C4-2B (cell line): ENCODE results near the gene WFIKKN1.

Experiments
- H3K27ac ChIP-seq: fragments of 450-650 bp; 2 replicates; pipeline ENCODE4 v1.5.1; 2017
- ZFX ChIP-seq: fragments of 450-650 bp; IDR thresholded peaks from 2 replicates; pipeline ENCODE4 v1.6.1; 2017
- TF ChIP-seq, protein P1 (sequence below): fragments of 450-650 bp; conservative IDR thresholded peaks from 2 replicates; pipeline ENCODE4 v1.5.1; 2017; ENCODE audit warnings: mild to moderate bottlenecking

Gene WFIKKN1

GRCh38 chr16:636206-637080, 5.7 kb downstream of the WFIKKN1 start, which contains the start of gene METTL26:
TSS of gene METTL26 (minus strand) at chr16:636305. CDS start at chr16:636290, 15 bp downstream.
- peak within 1 kb of the TSS; percentile 98 for H3K27ac ChIP-seq
- TF ChIP-seq, protein P1, sequence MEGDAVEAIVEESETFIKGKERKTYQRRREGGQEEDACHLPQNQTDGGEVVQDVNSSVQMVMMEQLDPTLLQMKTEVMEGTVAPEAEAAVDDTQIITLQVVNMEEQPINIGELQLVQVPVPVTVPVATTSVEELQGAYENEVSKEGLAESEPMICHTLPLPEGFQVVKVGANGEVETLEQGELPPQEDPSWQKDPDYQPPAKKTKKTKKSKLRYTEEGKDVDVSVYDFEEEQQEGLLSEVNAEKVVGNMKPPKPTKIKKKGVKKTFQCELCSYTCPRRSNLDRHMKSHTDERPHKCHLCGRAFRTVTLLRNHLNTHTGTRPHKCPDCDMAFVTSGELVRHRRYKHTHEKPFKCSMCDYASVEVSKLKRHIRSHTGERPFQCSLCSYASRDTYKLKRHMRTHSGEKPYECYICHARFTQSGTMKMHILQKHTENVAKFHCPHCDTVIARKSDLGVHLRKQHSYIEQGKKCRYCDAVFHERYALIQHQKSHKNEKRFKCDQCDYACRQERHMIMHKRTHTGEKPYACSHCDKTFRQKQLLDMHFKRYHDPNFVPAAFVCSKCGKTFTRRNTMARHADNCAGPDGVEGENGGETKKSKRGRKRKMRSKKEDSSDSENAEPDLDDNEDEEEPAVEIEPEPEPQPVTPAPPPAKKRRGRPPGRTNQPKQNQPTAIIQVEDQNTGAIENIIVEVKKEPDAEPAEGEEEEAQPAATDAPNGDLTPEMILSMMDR = no peak
- peak; percentile 44 for TF ChIP-seq ZFX

DNA sequence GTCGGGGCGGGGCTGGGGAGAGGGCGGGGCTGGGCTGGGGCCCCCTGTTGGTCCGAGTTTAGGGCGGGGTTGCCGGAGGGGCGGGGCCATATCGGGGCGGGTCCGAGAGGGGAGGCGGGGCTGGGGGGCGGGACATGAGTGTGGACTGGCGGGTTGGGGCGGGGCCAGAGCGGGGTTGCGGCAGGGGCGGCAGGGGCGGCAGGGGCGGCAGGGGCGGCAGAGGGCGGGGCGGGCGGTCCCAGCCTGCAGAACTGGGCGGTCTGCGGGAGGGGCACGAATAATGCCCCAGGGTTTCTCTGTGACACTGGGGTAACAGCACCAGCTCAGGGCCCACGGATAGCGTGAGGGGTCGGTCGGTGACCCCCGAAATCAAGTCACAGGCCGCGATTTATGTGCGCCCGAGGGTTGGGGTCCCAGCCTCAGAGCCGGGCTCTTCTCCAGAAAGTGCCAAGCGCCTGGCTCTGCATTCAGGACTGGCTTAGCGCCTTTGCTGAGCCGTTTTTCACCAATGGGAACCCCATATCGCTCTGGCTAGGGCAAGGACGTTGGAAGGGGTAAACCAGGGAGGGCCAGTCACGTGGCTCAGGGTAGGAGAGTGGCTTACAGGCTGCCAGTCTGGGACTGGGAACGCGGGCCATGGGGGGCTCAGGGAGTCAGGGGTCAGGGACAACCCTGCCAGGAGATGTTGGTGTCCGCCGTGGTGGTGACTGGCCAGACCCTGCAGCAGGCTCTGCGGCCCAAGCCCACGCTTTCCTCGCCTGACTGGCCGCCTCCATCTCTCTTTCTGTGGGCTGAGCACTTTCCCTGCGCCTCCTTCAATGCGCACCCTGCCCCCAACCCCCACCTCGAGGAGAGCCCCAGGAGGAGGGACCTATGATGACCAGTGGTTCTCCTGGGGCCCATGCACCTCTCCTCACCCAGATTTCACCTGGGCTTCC, 6.6 kb downstream of the WFIKKN1 start:
- no peak for TF ChIP-seq ZFX
- TF ChIP-seq, protein P1 = no peak
- H3K27ac ChIP-seq = peak overlapping the region; percentile 98

DNA sequence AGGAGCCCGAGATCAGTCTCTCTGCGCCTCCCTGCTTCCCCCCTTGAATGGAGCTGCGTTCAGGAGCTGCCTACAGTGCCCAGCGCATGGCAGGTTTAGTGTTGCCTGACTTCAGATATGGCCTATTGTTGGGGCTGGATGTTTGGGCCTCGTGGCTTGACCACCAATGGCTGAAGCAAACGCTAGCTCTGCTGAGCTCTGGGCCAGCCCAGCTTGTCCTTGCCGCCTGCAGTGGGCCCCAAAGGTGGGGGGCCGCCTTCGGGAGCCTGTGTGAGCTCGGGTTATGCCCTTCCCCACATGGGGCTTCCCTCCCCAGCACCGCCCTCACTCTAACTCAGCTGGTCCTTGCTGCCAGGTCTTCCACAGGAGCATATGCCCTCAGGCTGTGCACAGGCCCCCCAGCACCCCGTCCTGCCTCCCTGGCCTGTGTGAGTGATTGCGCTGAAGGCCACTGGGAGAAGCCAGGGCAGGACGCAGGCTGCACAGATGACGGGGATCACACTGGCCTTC, 7.3 kb downstream of the WFIKKN1 start:
- no peak for TF ChIP-seq ZFX
- TF ChIP-seq, protein P1 = no peak
- peak overlapping the region; percentile 98; the same call in 1 of the 2 replicates for H3K27ac ChIP-seq

- TF ChIP-seq, protein P1 = no peak
- no peak for TF ChIP-seq ZFX
- peak overlapping the region; percentile 98; the same call in 1 of the 2 replicates for H3K27ac ChIP-seq
These were observed 8.1 kb downstream of the WFIKKN1 start for GRCh38 chr16:638836-639235.

DNA sequence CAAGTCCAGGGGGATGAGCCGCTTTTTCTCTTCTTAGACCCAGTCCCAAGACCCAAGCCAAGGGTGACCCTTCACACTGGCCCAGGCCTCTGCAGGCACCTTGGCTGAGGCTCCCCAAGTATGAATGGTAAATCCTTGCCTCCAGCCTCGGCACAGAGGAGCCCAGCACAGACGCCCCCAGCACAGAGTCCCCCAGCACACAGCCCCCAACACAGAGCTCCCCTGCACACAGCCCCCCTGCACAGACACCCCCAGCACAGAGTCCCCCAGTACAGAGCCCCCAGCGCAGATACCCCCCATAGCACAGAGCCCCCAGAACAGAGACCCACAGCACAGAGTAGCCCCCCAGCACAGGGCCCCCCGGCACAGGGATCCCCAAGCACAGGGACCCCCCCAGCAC, 9.8 kb downstream of the WFIKKN1 start:
- TF ChIP-seq ZFX = no peak
- TF ChIP-seq, protein P1 = no peak
- H3K27ac ChIP-seq = peak overlapping the region; percentile 99; the same call in 1 of the 2 replicates

DNA sequence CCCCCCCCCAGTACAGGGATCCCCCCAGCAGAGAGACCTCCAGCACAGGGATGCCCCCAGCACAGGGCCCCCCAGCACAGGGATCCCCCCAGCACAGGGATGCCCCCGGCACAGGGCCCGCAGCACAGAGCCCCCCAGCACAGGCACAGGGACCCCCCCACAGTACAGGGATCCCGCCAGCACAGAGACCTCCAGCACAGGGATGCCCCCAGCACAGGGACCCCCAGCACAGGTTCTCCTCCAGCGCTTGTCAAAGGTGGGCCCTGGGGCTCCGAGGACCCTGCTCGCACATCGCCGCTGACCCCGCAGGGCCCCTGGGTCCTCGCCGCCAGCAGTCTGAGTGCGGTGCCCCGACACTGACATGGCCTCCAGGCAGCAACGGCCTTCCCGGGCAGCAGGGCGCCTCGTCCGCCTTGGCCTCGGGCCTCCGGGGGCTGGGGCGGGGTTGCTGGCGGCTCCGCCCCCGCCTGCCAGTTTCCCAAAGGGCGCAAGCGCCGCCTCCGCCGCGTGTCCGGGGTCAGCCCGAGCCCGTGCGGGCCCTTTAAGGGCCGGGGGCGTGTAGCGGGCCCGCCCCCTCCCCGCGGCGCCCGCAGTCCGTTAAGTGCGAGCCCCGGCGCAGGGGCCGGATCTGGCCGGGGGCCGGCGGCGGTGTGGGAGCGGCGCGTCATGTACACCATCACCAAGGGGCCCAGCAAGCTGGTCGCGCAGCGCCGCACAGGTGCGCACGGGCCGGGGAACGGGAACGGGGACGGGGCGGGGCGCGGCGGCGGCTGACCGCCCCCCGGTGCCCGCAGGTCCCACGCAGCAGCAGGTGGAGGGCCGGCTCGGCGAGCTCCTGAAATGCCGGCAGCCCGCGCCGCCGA, 10.8 kb downstream of the WFIKKN1 start, which contains the start of gene MCRIP2:
Gene MCRIP2, plus strand, starts transcription at position 503 of the 863 bp plus-strand sequence. Its CDS starts 164 bp downstream, at position 667.
- H3K27ac ChIP-seq = peak within 1 kb of the TSS; percentile 99
- no peak for TF ChIP-seq ZFX
- TF ChIP-seq, protein P1 = no peak
